VCaP (cell line): ENCODE data around the gene TMEM44.

Experiments
- H3K27ac ChIP-seq: fragments of 450-650 bp; 2 replicates; pipeline ENCODE4 v1.5.1; 2017
- CTCF ChIP-seq: fragments of 450-650 bp; conservative IDR thresholded peaks from 2 replicates; pipeline ENCODE4 v1.5.1; 2017; ENCODE audit warnings: mild to moderate bottlenecking, moderate library complexity

TMEM44 gene

GRCh38 chr3:194673761-194674160 lies 40.5 kb upstream of the TMEM44 start:
- H3K27ac ChIP-seq = no peak overlapping the region
- no peak for TF ChIP-seq CTCF

GRCh38 chr3:194672876-194673275 lies 39.7 kb upstream of the TMEM44 start:
- H3K27ac ChIP-seq = peak overlapping the region; percentile 94
- TF ChIP-seq CTCF = no peak

- no peak for TF ChIP-seq CTCF
- H3K27ac ChIP-seq = peak within 1 kb of the TSS; percentile 94
Observed at GRCh38 chr3:194671900-194672808, 38.9 kb upstream of the TMEM44 start, which contains the start of gene LSG1. LSG1 (minus strand) TSS chr3:194672191; CDS start chr3:194672162, 29 bp downstream.

GRCh38 chr3:194671511-194671899 lies 38.3 kb upstream of the TMEM44 start:
- H3K27ac ChIP-seq = peak overlapping the region; percentile 94
- peak; percentile 77 for TF ChIP-seq CTCF

- TF ChIP-seq CTCF = no peak
- H3K27ac ChIP-seq = no peak overlapping the region
Observed at GRCh38 chr3:194667363-194667762, 34.1 kb upstream of the TMEM44 start.

GRCh38 chr3:194664857-194665256 lies 31.6 kb upstream of the TMEM44 start:
- TF ChIP-seq CTCF = no peak
- H3K27ac ChIP-seq = no peak overlapping the region

GRCh38 chr3:194661946-194662345 lies 28.7 kb upstream of the TMEM44 start:
- H3K27ac ChIP-seq = no peak overlapping the region
- no peak for TF ChIP-seq CTCF
